Endothelial cell of umbilical vein (primary cell): ENCODE results near the gene LEPROT. TPM values are rescaled to one million over a fixed set of nuclear protein-coding genes. Genes with fewer than 3 reads are reported as not detected.

ENCODE experiments used
- BruUV-seq: library from RNA; stranded (reverse); fragments of 400-500 nt; replicated peaks from 2 replicates; lab custom pipeline; 2021; lab: Mats Ljungman, UMichigan
- CTCF ChIA-PET: fragments of 300-600, 350-600 bp; sonication (Branson Sonifier 250); formaldehyde crosslinking; loops from one replicate; lab custom pipeline; 2021; ENCODE audit warnings: antibody characterized with exemption, inconsistent platforms; lab: Charles Lee
- POLR2A ChIA-PET: fragments of 300-600, 350-600 bp; sonication (Branson Sonifier 250); formaldehyde crosslinking; loops from one replicate; lab custom pipeline; 2021; ENCODE audit warnings: antibody characterized with exemption, inconsistent platforms; lab: Charles Lee
- DNase-seq: peaks from one replicate; pipeline ENCODE4 v3.0.0-alpha.2; 2011; ENCODE audit warnings: low read depth, low spot score
- FAIRE-seq: peaks from 2 replicates; lab custom pipeline; 2011; peaks lifted over from hg19 to GRCh38; lab: Jason Lieb, UNC
- H2AFZ ChIP-seq: 2 replicates; pipeline ENCODE4 v1.6.0; 2012; ENCODE audit warnings: low read depth, low read length, control low read depth, inconsistent platforms
- H3K27ac ChIP-seq: 2 replicates; pipeline ENCODE4 v1.5.1; 2011; ENCODE audit warnings: low read depth, mild to moderate bottlenecking, control low read depth, low read length, moderate library complexity; ENCODE audit not compliant: insufficient read depth
- H3K27me3 ChIP-seq, 2 experiments: 2 replicates each; pipeline versions ENCODE4 v1.6.0 to v1.6.1; 2011; ENCODE audit warnings: low read length in 2 of 2, mixed read lengths in 1 of 2; ENCODE audit not compliant: control insufficient read depth in 2 of 2, insufficient read depth in 2 of 2
- H3K36me3 ChIP-seq, 2 experiments: 2 replicates in 1 of 2; 3 replicates in 1 of 2; pipeline ENCODE4 v1.5.1; 2011; ENCODE audit warnings: low read length in 2 of 2, mild to moderate bottlenecking in 1 of 2, moderate library complexity in 1 of 2; ENCODE audit not compliant: control insufficient read depth in 2 of 2, insufficient read depth in 2 of 2; ENCODE audit errors: extremely low read depth in 1 of 2
- H3K4me1 ChIP-seq: 3 replicates; pipeline ENCODE4 v1.5.1; 2011; ENCODE audit warnings: mild to moderate bottlenecking, low read length; ENCODE audit not compliant: control insufficient read depth, insufficient read depth; ENCODE audit errors: extremely low read depth
- H3K4me2 ChIP-seq: 2 replicates; pipeline ENCODE4 v1.6.1; 2011; ENCODE audit warnings: low read length, control low read depth, mixed read lengths; ENCODE audit not compliant: insufficient read depth
- H3K4me3 ChIP-seq, 3 experiments: fragments of 200-600 bp in 1 of 3; sonication (generic), shearing (Covaris generic) in 1 of 3; replicated peaks in 1 of 3; 2 replicates each; pipeline ENCODE4 v1.5.1; 2011 to 2016; ENCODE audit warnings: control low read depth in 3 of 3, low read length in 3 of 3, mild to moderate bottlenecking in 2 of 3, inconsistent platforms in 1 of 3, low read depth in 1 of 3, moderate library complexity in 1 of 3; ENCODE audit not compliant: insufficient read depth in 1 of 3
- H3K79me2 ChIP-seq: 2 replicates; pipeline ENCODE4 v1.6.0; 2012; ENCODE audit warnings: low read length, inconsistent platforms; ENCODE audit not compliant: control insufficient read depth, insufficient read depth
- H3K9ac ChIP-seq: replicated peaks from 2 replicates; pipeline ENCODE3; 2011; ENCODE audit warnings: low read length, control low read depth; ENCODE audit not compliant: insufficient read depth; ENCODE audit errors: extremely low read depth
- H3K9me1 ChIP-seq: replicated peaks from 3 replicates; pipeline ENCODE4 v1.6.0; 2011; ENCODE audit warnings: mild to moderate bottlenecking, low read length; ENCODE audit not compliant: control insufficient read depth, insufficient read depth; ENCODE audit errors: extremely low read depth
- H3K9me3 ChIP-seq: replicated peaks from 2 replicates; pipeline ENCODE4 v1.5.1; 2012; ENCODE audit warnings: low read length, inconsistent platforms; ENCODE audit not compliant: control insufficient read depth, insufficient read depth
- H4K20me1 ChIP-seq: replicated peaks from 2 replicates; pipeline ENCODE3; 2011; ENCODE audit warnings: mild to moderate bottlenecking, low read length; ENCODE audit not compliant: control insufficient read depth, insufficient read depth; ENCODE audit errors: extremely low read depth
- EZH2 ChIP-seq: IDR thresholded peaks from 2 replicates; pipeline ENCODE4 v1.6.1; 2012; ENCODE audit warnings: borderline replicate concordance, low read depth, mild to moderate bottlenecking, moderate library complexity, low read length, inconsistent platforms; ENCODE audit not compliant: severe bottlenecking
- FOS ChIP-seq: IDR thresholded peaks from 2 replicates; pipeline ENCODE4 v1.6.1; 2011; ENCODE audit warnings: mild to moderate bottlenecking, low read length, moderate library complexity, borderline replicate concordance; ENCODE audit not compliant: insufficient read depth
- GATA2 ChIP-seq: IDR thresholded peaks from 2 replicates; pipeline ENCODE4 v1.7.0; 2011; ENCODE audit warnings: low read depth, mild to moderate bottlenecking, moderate library complexity, mixed read lengths, low read length; ENCODE audit not compliant: insufficient read length, insufficient read depth
- JUN ChIP-seq: IDR thresholded peaks from 2 replicates; pipeline ENCODE4 v1.6.1; 2011; ENCODE audit warnings: borderline replicate concordance, low read depth; ENCODE audit not compliant: insufficient read length, insufficient read depth
- POLR2AphosphoS5 ChIP-seq: IDR thresholded peaks from 2 replicates; pipeline ENCODE4 v1.6.1; 2012; ENCODE audit warnings: low read depth, mild to moderate bottlenecking, control low read depth, low read length, moderate library complexity; ENCODE audit not compliant: insufficient read depth
- dilution Hi-C: fragments of 300-500 bp; cut with MboI; formaldehyde crosslinking; loops from one replicate; pipeline ENCODE4 v1.15.0; 2019; ENCODE audit warnings: low sequenced_read_pairs; ENCODE audit not compliant: extremely low pct_ligation_motif_present
- intact Hi-C: fragments of 100-400 bp; cut with micrococcal nuclease; formaldehyde crosslinking; loops from one replicate; pipeline ENCODE4 v1.10.0; 2022
- polyA plus RNA-seq, 4 experiments: library from polyadenylated mRNA; depleted of rRNA in 3 of 4; stranded (reverse) in 3 of 4; unstranded in 1 of 4; fragments of >200 nt; gene quantifications; 2 replicates each; pipeline versions ENCODE4 v1.2.1 to v1.2.3, GENCODE V29; 2011 to 2012; ENCODE audit warnings: missing spikeins in 1 of 4
- total RNA-seq: library from RNA; stranded (reverse); gene quantifications from 2 replicates; pipeline ENCODE4 v1.2.3, GENCODE V29; 2021
- TF ChIP-seq, protein P1 (sequence below): IDR thresholded peaks from 2 replicates; pipeline ENCODE4 v1.6.1; 2011; ENCODE audit not compliant: insufficient read depth, insufficient read length
- TF ChIP-seq, protein P2 (sequence below), 2 donors: IDR thresholded peaks; 1 replicate in 1 of 2; 2 replicates in 1 of 2; pipeline ENCODE4 v1.5.1; 2011; ENCODE audit warnings: low read length in 2 of 2, mild to moderate bottlenecking in 2 of 2, moderate library complexity in 2 of 2, control low read depth in 1 of 2, inconsistent platforms in 1 of 2, low read depth in 1 of 2; ENCODE audit not compliant: insufficient read depth in 1 of 2; ENCODE audit errors: extremely low read depth in 1 of 2

Gene LEPROT
- total and polyA plus RNA-seq, 2 donors (not counting 3 experiments of a cell fraction or from before 2014, with no cell fraction given) = 80.6 to 94.8 TPM

GRCh38 chr1:65469889-65470340, 49.4 kb downstream of the LEPROT start:
- TF ChIP-seq EZH2 = no peak
- no peak for TF ChIP-seq POLR2AphosphoS5
- no peak for TF ChIP-seq JUN
- no peak for TF ChIP-seq GATA2
- TF ChIP-seq, protein P1, sequence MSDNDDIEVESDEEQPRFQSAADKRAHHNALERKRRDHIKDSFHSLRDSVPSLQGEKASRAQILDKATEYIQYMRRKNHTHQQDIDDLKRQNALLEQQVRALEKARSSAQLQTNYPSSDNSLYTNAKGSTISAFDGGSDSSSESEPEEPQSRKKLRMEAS = no peak
- TF ChIP-seq, protein P2, sequence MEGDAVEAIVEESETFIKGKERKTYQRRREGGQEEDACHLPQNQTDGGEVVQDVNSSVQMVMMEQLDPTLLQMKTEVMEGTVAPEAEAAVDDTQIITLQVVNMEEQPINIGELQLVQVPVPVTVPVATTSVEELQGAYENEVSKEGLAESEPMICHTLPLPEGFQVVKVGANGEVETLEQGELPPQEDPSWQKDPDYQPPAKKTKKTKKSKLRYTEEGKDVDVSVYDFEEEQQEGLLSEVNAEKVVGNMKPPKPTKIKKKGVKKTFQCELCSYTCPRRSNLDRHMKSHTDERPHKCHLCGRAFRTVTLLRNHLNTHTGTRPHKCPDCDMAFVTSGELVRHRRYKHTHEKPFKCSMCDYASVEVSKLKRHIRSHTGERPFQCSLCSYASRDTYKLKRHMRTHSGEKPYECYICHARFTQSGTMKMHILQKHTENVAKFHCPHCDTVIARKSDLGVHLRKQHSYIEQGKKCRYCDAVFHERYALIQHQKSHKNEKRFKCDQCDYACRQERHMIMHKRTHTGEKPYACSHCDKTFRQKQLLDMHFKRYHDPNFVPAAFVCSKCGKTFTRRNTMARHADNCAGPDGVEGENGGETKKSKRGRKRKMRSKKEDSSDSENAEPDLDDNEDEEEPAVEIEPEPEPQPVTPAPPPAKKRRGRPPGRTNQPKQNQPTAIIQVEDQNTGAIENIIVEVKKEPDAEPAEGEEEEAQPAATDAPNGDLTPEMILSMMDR (IDR thresholded peaks at IDR 0.05; ENCODE audit: extremely low read depth in 1 of 2, insufficient read depth in 1 of 2, low read depth in 1 of 2, low read length in 2 of 2) = no peak
- TF ChIP-seq FOS = no peak
- H3K9ac ChIP-seq = no peak overlapping the region
- H3K4me2 ChIP-seq = no peak overlapping the region
- FAIRE-seq (peak; percentile 76), DNase-seq (peak; percentile 87)
- no peaks in the 10 kb centered on the region for H3K9me1 ChIP-seq
- BruUV-seq = no TSS peak
- peak overlapping the region; percentile 26 for H3K27ac ChIP-seq
- H2AFZ ChIP-seq = peak overlapping the region; percentile 2
- H3K27me3 ChIP-seq = no peaks in the 10 kb centered on the region
- H4K20me1 ChIP-seq = no peaks in the 10 kb centered on the region
- no peaks in the 10 kb centered on the region for H3K9me3 ChIP-seq
- H3K79me2 ChIP-seq = no peaks in the 10 kb centered on the region
- H3K36me3 ChIP-seq = no peaks in the 10 kb centered on the region
- H3K4me3 ChIP-seq = no peak overlapping the region
- dilution Hi-C loops = no loop called here
- intact Hi-C loops = no loop called here
- CTCF ChIA-PET = interaction anchor here (1.0 to 3.9 kb wide), 6 partner anchors 8 to 218 kb away, joined by 3 to 29 read pairs (median 6); no protein-coding TSS in a partner anchor
- H3K4me1 ChIP-seq = peaks cover 6% of the 10 kb centered on the region
- POLR2A ChIA-PET = interaction anchor here (1.6 kb wide), 1 partner anchor 50 kb away, joined by 5 read pairs; the partner anchor contains the start of genes LEPR and LEPROT
